ENCODE data around the gene TROAP.
"Not testable (repeated sequence)": the region's sequence is repeated elsewhere in the genome, so short reads cannot be mapped to it uniquely, and the experiment has no call there.

TROAP gene, protein sequence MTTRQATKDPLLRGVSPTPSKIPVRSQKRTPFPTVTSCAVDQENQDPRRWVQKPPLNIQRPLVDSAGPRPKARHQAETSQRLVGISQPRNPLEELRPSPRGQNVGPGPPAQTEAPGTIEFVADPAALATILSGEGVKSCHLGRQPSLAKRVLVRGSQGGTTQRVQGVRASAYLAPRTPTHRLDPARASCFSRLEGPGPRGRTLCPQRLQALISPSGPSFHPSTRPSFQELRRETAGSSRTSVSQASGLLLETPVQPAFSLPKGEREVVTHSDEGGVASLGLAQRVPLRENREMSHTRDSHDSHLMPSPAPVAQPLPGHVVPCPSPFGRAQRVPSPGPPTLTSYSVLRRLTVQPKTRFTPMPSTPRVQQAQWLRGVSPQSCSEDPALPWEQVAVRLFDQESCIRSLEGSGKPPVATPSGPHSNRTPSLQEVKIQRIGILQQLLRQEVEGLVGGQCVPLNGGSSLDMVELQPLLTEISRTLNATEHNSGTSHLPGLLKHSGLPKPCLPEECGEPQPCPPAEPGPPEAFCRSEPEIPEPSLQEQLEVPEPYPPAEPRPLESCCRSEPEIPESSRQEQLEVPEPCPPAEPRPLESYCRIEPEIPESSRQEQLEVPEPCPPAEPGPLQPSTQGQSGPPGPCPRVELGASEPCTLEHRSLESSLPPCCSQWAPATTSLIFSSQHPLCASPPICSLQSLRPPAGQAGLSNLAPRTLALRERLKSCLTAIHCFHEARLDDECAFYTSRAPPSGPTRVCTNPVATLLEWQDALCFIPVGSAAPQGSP

GRCh38 chr12:49322708-49323523 is at the start of gene TROAP:
TROAP (plus strand) TSS chr12:49323255; CDS start chr12:49323609, 354 bp downstream.
- DNase-seq: peak; percentile 96 to 97

GRCh38 chr12:49273726-49274395 is 49.2 kb upstream of the TROAP start:
- DNase-seq: no peak

DNA sequence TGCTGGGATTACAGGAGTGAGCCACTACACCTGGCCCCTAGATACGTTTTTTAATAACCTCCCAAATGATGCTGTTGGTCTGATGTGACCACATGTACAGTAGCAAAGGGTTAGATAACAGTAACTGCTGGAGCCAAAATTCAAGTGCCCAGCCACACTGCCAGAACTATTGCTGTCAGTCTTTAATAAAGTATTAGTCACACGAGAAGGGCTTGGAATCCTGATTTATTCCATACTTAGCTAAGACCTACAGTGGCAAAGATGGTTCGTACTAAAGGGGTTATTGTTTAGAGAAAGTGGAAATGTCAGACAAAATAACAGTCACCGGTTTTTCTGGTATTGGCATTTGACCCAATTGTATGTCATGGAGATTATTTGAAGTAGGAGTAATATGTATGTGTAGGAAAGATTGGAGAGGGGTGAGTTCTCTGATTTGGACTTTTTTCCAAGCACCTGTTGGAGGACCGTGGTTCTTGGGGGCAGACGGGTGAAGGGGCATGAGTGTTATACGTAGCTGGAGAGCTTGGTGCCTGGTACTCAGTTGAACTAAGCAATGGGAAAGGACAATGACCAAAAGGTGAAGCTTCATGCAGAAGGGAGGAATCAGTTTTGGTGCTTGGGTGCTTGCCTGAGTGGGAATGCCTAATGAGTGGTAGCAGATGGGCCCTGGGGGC is 48.5 kb upstream of the TROAP start:
- no peak for DNase-seq

GRCh38 chr12:49276304-49277290 is 46.5 kb upstream of the TROAP start:
- no peak for DNase-seq

DNA sequence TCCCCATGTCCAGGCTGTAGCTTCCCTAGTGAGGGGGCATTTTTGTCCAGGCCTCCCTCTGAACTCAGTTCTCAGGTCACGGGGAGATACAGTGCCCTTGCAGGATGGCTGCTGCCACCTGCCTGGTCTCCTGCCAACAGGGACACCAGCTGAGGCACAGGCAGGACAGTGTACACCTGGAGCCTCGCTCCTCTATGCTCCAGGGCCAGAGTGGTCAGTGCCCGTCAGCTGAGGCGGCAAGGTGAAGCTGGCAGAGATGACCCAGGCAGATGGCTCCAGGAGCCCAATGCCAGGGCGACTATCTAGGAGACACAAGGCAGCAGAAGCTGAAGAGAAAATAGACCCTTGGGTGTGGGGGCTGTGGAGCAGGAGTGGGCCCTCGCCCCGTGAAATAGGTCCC is 45.6 kb upstream of the TROAP start:
- DNase-seq: no peak

DNA sequence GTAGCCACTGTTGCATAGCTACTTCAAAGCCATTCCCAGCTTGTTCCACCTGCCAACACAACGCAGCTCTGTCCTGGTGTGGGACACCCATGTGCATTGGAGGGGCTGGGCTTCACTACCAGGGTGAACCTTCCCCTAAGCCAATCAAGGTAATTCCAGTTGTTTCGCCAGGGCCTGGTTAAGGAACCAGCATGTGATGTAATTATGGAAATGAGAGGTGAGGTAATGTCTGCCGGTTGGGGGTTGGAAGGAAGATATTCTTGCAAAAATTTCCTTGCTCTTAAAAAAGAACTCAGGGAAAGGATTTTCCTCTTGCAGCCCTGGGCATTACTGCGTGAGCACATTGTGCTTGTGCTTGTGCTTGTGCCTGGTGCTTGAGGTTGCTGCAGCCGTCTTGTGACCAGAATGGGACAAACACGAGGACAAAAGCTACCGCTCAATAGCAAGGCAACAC is 43.3 kb upstream of the TROAP start:
- no peak for DNase-seq

- DNase-seq: not testable (repeated sequence)
Measured at GRCh38 chr12:49280545-49280944, 42.5 kb upstream of the TROAP start.

GRCh38 chr12:49282302-49282701 is 40.8 kb upstream of the TROAP start:
- no peak for DNase-seq

- DNase-seq: not testable (repeated sequence)
Measured at GRCh38 chr12:49282740-49283375, 40.2 kb upstream of the TROAP start.

GRCh38 chr12:49283541-49284429 is 39.3 kb upstream of the TROAP start:
- no peak for DNase-seq

- DNase-seq: no peak
Measured at GRCh38 chr12:49284672-49285071, 38.4 kb upstream of the TROAP start.

DNA sequence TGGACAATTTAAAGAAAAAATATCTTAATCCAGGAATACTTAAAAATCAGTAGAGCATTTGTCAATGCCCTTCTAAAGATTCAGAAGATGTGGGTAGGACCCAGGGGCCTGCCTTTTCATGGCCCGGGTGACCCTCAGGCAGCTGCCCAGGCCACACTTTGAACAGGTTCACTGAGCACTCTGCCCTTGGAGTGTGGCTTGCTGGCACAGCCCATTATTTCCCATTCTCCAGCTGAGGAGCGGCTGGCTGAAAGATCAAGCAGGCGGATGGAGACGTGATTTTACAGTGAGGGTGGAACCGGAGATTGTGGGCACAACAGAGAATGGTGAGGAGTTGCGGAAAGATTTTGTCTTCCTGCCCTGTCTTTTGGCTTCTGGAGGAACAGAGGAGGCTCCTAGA is 35.2 kb upstream of the TROAP start:
- no peak for DNase-seq

GRCh38 chr12:49288412-49288853 is 34.6 kb upstream of the TROAP start:
- peak in 1 of 2 experiments; percentile 20 for DNase-seq

DNA sequence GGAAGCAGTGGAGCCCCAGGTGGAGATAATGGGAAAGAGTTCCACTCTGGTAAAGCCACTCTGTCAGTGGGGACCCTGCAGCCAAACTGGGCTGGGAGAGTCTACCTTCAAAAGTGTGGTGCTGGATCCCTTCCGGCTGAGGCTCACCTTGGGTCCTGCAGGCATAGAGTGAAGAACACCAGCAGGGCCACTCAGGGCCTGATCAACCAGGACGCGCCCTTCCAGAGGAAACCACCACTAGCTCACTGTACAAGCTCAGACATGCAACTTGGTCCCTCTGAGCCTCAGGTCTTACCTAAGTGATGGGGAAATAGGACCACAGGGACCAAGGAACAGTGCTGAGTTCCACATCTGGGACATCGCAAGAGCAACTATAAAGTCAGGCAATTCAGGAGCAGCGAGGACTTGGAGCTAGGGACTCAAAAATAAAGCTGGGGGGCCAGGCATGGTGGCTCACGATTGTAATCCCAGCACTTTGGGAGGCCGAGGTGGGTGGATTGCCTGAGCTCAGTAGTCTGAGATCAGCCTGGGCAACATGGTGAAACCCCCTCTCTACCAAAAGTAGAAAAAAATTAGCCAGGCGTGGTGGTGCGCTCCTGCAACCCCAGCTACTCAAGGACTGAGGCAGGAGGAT is 34.0 kb upstream of the TROAP start:
- no peak for DNase-seq

- DNase-seq: peak; percentile 63 to 65
Measured at GRCh38 chr12:49292729-49293055, 30.4 kb upstream of the TROAP start.

DNA sequence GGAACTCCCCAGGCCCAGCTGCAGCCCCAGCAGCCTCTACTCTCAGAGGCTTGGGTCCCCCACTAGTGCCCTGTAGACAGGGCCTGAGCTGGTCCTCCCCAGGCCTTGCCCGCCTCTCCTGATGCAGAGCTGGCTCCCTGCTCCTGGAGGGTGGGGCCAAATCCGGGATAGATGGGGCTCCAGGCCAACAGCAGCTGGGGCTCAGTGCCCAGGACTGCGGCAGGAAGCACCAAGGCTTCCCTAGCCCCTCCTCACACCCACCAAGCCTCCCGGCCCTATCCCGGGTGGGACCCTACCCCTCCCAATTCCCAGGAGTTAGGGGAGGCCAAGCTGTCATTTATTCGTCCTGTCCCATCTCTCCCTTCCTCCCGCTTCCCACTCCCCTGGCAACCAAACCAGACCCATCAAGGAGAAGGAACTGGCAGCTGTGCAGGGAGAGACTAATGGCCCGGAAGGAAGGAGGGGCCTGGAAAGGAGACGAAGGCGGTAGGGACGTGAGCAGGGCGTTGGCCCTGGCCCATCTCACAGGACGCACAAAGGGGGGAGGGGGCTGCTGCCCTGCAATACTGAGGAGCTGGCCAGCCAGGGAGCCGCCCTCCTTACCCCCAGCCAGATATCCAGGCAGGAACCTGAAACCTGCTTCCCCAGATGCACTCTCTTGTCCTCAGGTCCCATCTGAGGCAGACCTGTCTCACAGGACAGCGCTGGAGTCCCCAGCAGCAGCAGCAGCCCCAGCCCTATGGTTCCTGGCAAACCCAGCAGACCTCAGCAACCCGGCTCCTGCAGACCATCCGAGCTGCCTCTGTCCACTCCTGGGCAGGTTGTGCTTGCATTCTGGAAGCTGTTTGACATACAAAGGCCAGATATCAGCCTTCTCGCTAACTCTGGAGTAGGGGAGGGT is 29.7 kb upstream of the TROAP start:
- peak; percentile 66 to 70 for DNase-seq

GRCh38 chr12:49294086-49294803 is 28.8 kb upstream of the TROAP start:
- no peak for DNase-seq
